GM12878 (cell line): ENCODE data around the gene HCCS. TPM values are rescaled to one million over a fixed set of nuclear protein-coding genes. Genes with fewer than 3 reads are reported as not detected.

Source experiments
- ATAC-seq: fragments of 200-7000 bp; cut with Tn5 transposase; 3 replicates; pipeline ENCODE4 v1.9.1; 2020; ENCODE audit warnings: mild to moderate bottlenecking, moderate library complexity
- BruUV-seq: library from RNA; stranded (reverse); fragments of 400-500 nt; replicated peaks from 2 replicates; lab custom pipeline; 2021; lab: Mats Ljungman, UMichigan
- CTCF ChIA-PET: fragments of 300-600 bp; sonication (Branson Sonifier 250); formaldehyde crosslinking; extraction: SDS; loops from one replicate; lab custom pipeline; 2021; ENCODE audit warnings: inconsistent platforms; lab: Yijun Ruan, JAX
- POLR2A ChIA-PET: fragments of 350-600 bp; formaldehyde crosslinking; extraction: SDS; loops from one replicate; lab custom pipeline; 2021; ENCODE audit warnings: inconsistent platforms; lab: Charles Lee
- RAD21 ChIA-PET: fragments of 300-600 bp; sonication (Branson Sonifier 250); formaldehyde crosslinking; loops from one replicate; lab custom pipeline; 2023; ENCODE audit warnings: antibody characterized with exemption; ENCODE audit not compliant: unreplicated experiment; lab: Charles Lee
- SMC1A ChIA-PET: fragments of 300-600 bp; sonication (Branson Sonifier 250); formaldehyde crosslinking; loops from one replicate; lab custom pipeline; 2023; ENCODE audit not compliant: unreplicated experiment, uncharacterized antibody; lab: Charles Lee
- DNase-seq: peaks from one replicate; pipeline ENCODE4 v3.0.0-alpha.2; 2011; ENCODE audit warnings: low read depth, low spot score
- FAIRE-seq: peaks from 3 replicates; lab custom pipeline; 2011; peaks lifted over from hg19 to GRCh38; lab: Jason Lieb, UNC
- H2AFZ ChIP-seq: 2 replicates; pipeline ENCODE4 v1.6.0; 2011; ENCODE audit warnings: low read depth, low read length, control low read depth; ENCODE audit not compliant: control insufficient read depth
- H3K27ac ChIP-seq: 2 replicates; pipeline ENCODE4 v1.5.1; 2011; ENCODE audit warnings: control low read depth; ENCODE audit not compliant: control insufficient read depth, insufficient read depth
- H3K27me3 ChIP-seq, 2 experiments: replicated peaks in 1 of 2; 2 replicates each; pipeline versions ENCODE4 v1.6.0 to v1.6.1; 2011; ENCODE audit warnings: low read length in 1 of 2; ENCODE audit not compliant: control insufficient read depth in 2 of 2, insufficient read depth in 2 of 2
- H3K36me3 ChIP-seq, 2 experiments: 2 replicates each; pipeline ENCODE4 v1.5.1; 2011; ENCODE audit warnings: low read length in 1 of 2; ENCODE audit not compliant: control insufficient read depth in 2 of 2, insufficient read depth in 2 of 2
- H3K4me1 ChIP-seq: 2 replicates; pipeline ENCODE4 v1.6.1; 2011; ENCODE audit warnings: mild to moderate bottlenecking, low read length, moderate library complexity, mixed read lengths; ENCODE audit not compliant: control insufficient read depth, insufficient read depth
- H3K4me2 ChIP-seq: 2 replicates; pipeline ENCODE4 v1.6.0; 2011; ENCODE audit warnings: control low read depth; ENCODE audit not compliant: control insufficient read depth, insufficient read depth
- H3K4me3 ChIP-seq: fragments of 200-600 bp; sonication (generic); 2 replicates; pipeline ENCODE4 v1.5.1; 2016
- H3K79me2 ChIP-seq: 2 replicates; pipeline ENCODE4 v1.6.0; 2011; ENCODE audit warnings: low read length; ENCODE audit not compliant: control insufficient read depth, insufficient read depth
- H3K9ac ChIP-seq: 2 replicates; pipeline ENCODE4 v1.8.0; 2011; ENCODE audit warnings: low read length, control low read depth, mixed read lengths; ENCODE audit not compliant: control insufficient read depth, insufficient read depth
- H3K9me3 ChIP-seq: replicated peaks from 3 replicates; pipeline ENCODE4 v1.5.1; 2011; ENCODE audit warnings: mild to moderate bottlenecking, low read length; ENCODE audit not compliant: control insufficient read depth, insufficient read depth
- H4K20me1 ChIP-seq: 2 replicates; pipeline ENCODE4 v1.6.0; 2011; ENCODE audit not compliant: control insufficient read depth, insufficient read depth
- CBX3 ChIP-seq: fragments of 200-600 bp; sonication (generic); IDR thresholded peaks from 2 replicates; pipeline ENCODE4 v1.6.1; 2016; ENCODE audit warnings: low read depth, borderline replicate concordance
- CEBPB ChIP-seq, 2 experiments: fragments of 150-350 bp in 1 of 2; IDR thresholded peaks; 2 replicates each; pipeline ENCODE4 v1.6.1; 2012 to 2014; ENCODE audit warnings: low read depth in 2 of 2, low read length in 2 of 2, borderline replicate concordance in 1 of 2, inconsistent platforms in 1 of 2
- ETV6 ChIP-seq, 2 experiments: fragments of 450-650 bp in 1 of 2; IDR thresholded peaks in 1 of 2; conservative IDR thresholded peaks in 1 of 2; 2 replicates each; pipeline ENCODE4 v1.6.1; 2014; ENCODE audit warnings: antibody characterized with exemption in 1 of 2, borderline replicate concordance in 1 of 2, low read depth in 1 of 2, mild to moderate bottlenecking in 1 of 2, moderate library complexity in 1 of 2
- MEF2A ChIP-seq: IDR thresholded peaks from 2 replicates; pipeline ENCODE4 v1.6.1; 2011; ENCODE audit warnings: low read depth, mild to moderate bottlenecking, low read length, moderate library complexity; ENCODE audit not compliant: insufficient read depth
- MTA2 ChIP-seq: fragments of 450-650 bp; IDR thresholded peaks from 2 replicates; pipeline ENCODE4 v1.6.1; 2016; ENCODE audit warnings: low read depth, mild to moderate bottlenecking, moderate library complexity
- NR2C1 ChIP-seq: fragments of 450-650 bp; IDR thresholded peaks from 2 replicates; pipeline ENCODE4 v1.6.1; 2017; ENCODE audit warnings: antibody characterized with exemption, mild to moderate bottlenecking, moderate library complexity
- NRF1 ChIP-seq: conservative IDR thresholded peaks from 2 replicates; pipeline ENCODE4 v1.6.1; 2011; ENCODE audit warnings: mild to moderate bottlenecking, low read depth, low read length, improper control_type of control experiment
- RAD21 ChIP-seq: IDR thresholded peaks from 2 replicates; pipeline ENCODE4 v1.6.1; 2011; ENCODE audit warnings: mild to moderate bottlenecking, low read depth, low read length, moderate library complexity; ENCODE audit not compliant: insufficient read depth
- SRF ChIP-seq, 2 experiments: IDR thresholded peaks; 2 replicates each; pipeline ENCODE4 v1.6.1; 2011; ENCODE audit warnings: low read depth in 2 of 2, low read length in 2 of 2, mild to moderate bottlenecking in 1 of 2, moderate library complexity in 1 of 2
- TCF12 ChIP-seq: IDR thresholded peaks from 2 replicates; pipeline ENCODE4 v1.6.1; 2011; ENCODE audit warnings: low read depth, mild to moderate bottlenecking, low read length
- ZBED1 ChIP-seq: IDR thresholded peaks from 2 replicates; pipeline ENCODE4 v1.6.1; 2016; ENCODE audit warnings: borderline replicate concordance
- ZNF384 ChIP-seq: IDR thresholded peaks from 2 replicates; pipeline ENCODE4 v1.6.1; 2012; ENCODE audit warnings: low read depth, mild to moderate bottlenecking, low read length, improper control_type of control experiment, borderline replicate concordance
- WGBS: methylation state at CpG from one replicate; pipeline ENCODE4 v1.1.6; 2016; ENCODE audit warnings: low lambda C conversion rate; ENCODE audit not compliant: insufficient replicate concordance, insufficient coverage; ENCODE audit errors: missing lambda C conversion rate; 5-methylcytosine and 5-hydroxymethylcytosine counted together
- in situ Hi-C: fragments of 300-500 bp; cut with MboI; formaldehyde crosslinking; loops from 9 replicates; pipeline ENCODE4 v1.14.3; 2018; ENCODE audit warnings: mixed read lengths
- intact Hi-C: fragments of 100-400 bp; cut with micrococcal nuclease; formaldehyde crosslinking; loops from one replicate; pipeline ENCODE4 v1.14.2; 2022; ENCODE audit not compliant: unreplicated experiment
- polyA plus RNA-seq, 11 experiments: library from polyadenylated mRNA; depleted of rRNA in 4 of 11; unstranded in 6 of 11; stranded (reverse) in 5 of 11; fragments of >200 nt; fragmentation: Nextera tagmentation in 4 of 11; fragmentation: Illumina TruSeq in 1 of 11; extraction: Ambion mirVana in 4 of 11; extraction: Trizol in 1 of 11; gene quantifications; 1 replicate in 1 of 11; 2 replicates in 10 of 11; pipeline versions ENCODE4 v1.2.1 to v1.2.3, GENCODE V29; 2011 to 2016; ENCODE audit warnings: inconsistent platforms in 2 of 11, missing spikeins in 2 of 11, low read depth in 1 of 11
- total RNA-seq, 4 experiments: library from RNA; depleted of rRNA in 3 of 4; stranded (reverse); fragments of >200 nt in 3 of 4; fragmentation: Illumina TruSeq in 1 of 4; extraction: Trizol in 1 of 4; gene quantifications; 2 replicates each; pipeline versions ENCODE4 v1.2.1 to v1.2.3, GENCODE V29; 2013 to 2021
- TF ChIP-seq, protein P1 (sequence below), 3 experiments: IDR thresholded peaks in 2 of 3; conservative IDR thresholded peaks in 1 of 3; 2 replicates each; pipeline ENCODE4 v1.5.1; 2011; ENCODE audit warnings: low read depth in 3 of 3, low read length in 3 of 3, mild to moderate bottlenecking in 3 of 3, control low read depth in 2 of 3, moderate library complexity in 2 of 3, inconsistent platforms in 1 of 3, mixed read lengths in 1 of 3; ENCODE audit not compliant: control insufficient read depth in 2 of 3, insufficient read depth in 1 of 3; ENCODE audit errors: extremely low read depth in 1 of 3

The HCCS gene
- total and polyA plus RNA-seq, 10 of the 15 experiments (the other 5 are each of a cell fraction or from before 2014, with no cell fraction given), result 11.8 to 69.6 (median 36.9) TPM

DNA sequence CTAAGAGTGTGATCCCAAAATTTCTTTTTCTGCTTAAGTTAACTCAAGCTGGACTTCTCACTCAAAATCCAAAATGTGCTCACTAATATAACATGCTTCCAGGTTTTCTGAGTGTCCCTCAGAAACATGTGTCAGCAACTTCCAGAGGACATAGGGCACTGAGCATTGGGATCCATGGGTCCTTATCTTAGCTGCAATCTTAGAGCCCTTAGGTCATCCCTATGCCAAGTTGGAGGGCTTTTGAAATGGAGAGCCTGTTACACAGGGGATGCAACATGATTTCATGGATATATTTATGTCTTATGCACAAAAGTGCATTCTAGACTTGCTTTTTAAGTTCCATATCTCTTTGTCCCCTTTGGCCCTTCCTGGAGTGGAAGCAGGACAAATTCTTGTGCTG is 11.7 kb upstream of the HCCS start:
- Histone ChIP-seq H3K27ac (no peak overlapping the region), H3K4me2 (no peak overlapping the region), H3K36me3 (no peaks in the 10 kb centered on the region), H3K9ac (no peak overlapping the region), H3K79me2 (no peaks in the 10 kb centered on the region), H3K9me3 (no peaks in the 10 kb centered on the region), H4K20me1 (no peaks in the 10 kb centered on the region), H3K4me1 (no peaks in the 10 kb centered on the region), H3K4me3 (no peak overlapping the region), H3K27me3 (no peaks in the 10 kb centered on the region), H2AFZ (no peak overlapping the region)
- intact Hi-C loops (loop anchor here (10.0 kb wide), 1 partner anchor 225 kb away; no protein-coding TSS in a partner anchor), in situ Hi-C loops (no loop called here)
- no peak for TF ChIP-seq TCF12
- TF ChIP-seq SRF (IDR thresholded peaks at IDR 0.05; ENCODE audit: low read depth in 2 of 2, low read length in 2 of 2), result no peak
- no peak for TF ChIP-seq NR2C1
- no peak for TF ChIP-seq NRF1
- ChIA-PET RAD21 (no interaction called here), SMC1A (no interaction called here), POLR2A (interaction anchor here (0.6 kb wide), 1 partner anchor 42 kb away, joined by 3 read pairs; no protein-coding TSS in a partner anchor), CTCF (interaction anchor here (0.6 kb wide), 1 partner anchor 224 kb away, joined by 3 read pairs; no protein-coding TSS in a partner anchor)
- FAIRE-seq (no peak), DNase-seq (no peak), ATAC-seq (no peak)
- BruUV-seq, result no TSS peak

DNA sequence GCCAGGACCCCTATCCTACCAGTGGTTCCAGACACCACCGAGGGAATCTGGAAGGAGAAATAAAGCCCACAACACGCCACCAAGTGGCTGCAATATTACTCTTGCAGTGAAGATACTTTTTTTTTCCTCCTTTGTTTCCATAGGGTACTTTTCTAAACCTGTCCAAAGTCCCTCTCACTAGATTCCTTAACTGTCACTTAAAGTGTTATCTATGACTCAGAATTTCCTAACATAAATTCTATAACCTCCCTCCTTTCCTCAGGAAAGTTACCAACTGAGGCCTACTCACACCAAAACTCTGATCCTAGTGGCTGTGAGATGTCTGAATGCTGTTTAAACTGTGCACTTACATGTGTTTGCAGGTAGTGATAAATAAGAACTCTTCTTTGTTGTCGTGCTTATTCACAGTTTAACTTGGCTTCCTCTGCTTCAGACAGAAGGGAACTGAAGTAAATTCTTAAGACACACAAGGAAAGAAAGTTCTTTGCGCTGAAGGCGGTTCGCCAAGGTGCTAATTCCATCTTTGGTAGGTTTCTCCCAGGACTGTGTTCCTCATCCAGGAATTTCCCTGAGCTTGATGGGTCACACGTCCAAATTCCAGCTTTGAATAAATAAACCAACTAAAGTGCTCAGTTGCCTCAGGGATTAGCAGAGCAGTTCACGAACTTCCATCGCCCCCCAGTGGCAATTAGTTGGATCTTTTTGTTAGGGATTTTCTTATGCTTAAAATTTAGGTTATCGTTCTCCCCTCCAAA is 10.7 kb upstream of the HCCS start:
- no peaks in the 10 kb centered on the region for H3K79me2 ChIP-seq
- in situ Hi-C loops, result loop anchor here (25.0 kb wide), 1 partner anchor 1113 kb away; no protein-coding TSS in a partner anchor
- DNase-seq (no peak), FAIRE-seq (no peak), ATAC-seq (peak; percentile 34; the same call in 1 of the 3 replicates)
- no peak overlapping the region for H3K4me2 ChIP-seq
- POLR2A ChIA-PET, result no interaction called here
- H4K20me1 ChIP-seq, result no peaks in the 10 kb centered on the region
- intact Hi-C loops, result no loop called here
- RAD21 ChIA-PET, result no interaction called here
- H3K4me3 ChIP-seq, result no peak overlapping the region
- no peak overlapping the region for H3K9ac ChIP-seq
- CTCF ChIA-PET, result interaction anchor here (0.7 to 1.5 kb wide), 3 partner anchors 8 to 910 kb away, joined by 3 to 5 read pairs (median 3); no protein-coding TSS in a partner anchor
- no peaks in the 10 kb centered on the region for H3K36me3 ChIP-seq
- BruUV-seq, result no TSS peak
- H3K27me3 ChIP-seq, result no peaks in the 10 kb centered on the region
- 50% methylated on average over 10 of the region's 10 CpGs for WGBS
- SMC1A ChIA-PET, result no interaction called here
- H2AFZ ChIP-seq, result no peak overlapping the region
- no peaks in the 10 kb centered on the region for H3K9me3 ChIP-seq
- H3K27ac ChIP-seq, result no peak overlapping the region
- no peaks in the 10 kb centered on the region for H3K4me1 ChIP-seq
- TF ChIP-seq ZBED1 (no peak), MTA2 (no peak), CBX3 (no peak), RAD21 (peak; percentile 36), ZNF384 (no peak), MEF2A (no peak), ETV6 (conservative IDR thresholded peaks at IDR 0.05 in 1 of 2, IDR thresholded peaks at IDR 0.05 in 1 of 2; ENCODE audit: borderline replicate concordance in 1 of 2, low read depth in 1 of 2) (no peak), CEBPB (IDR thresholded peaks at IDR 0.05; ENCODE audit: borderline replicate concordance in 1 of 2, low read depth in 2 of 2, low read length in 2 of 2) (no peak)
- TF ChIP-seq, protein P1, sequence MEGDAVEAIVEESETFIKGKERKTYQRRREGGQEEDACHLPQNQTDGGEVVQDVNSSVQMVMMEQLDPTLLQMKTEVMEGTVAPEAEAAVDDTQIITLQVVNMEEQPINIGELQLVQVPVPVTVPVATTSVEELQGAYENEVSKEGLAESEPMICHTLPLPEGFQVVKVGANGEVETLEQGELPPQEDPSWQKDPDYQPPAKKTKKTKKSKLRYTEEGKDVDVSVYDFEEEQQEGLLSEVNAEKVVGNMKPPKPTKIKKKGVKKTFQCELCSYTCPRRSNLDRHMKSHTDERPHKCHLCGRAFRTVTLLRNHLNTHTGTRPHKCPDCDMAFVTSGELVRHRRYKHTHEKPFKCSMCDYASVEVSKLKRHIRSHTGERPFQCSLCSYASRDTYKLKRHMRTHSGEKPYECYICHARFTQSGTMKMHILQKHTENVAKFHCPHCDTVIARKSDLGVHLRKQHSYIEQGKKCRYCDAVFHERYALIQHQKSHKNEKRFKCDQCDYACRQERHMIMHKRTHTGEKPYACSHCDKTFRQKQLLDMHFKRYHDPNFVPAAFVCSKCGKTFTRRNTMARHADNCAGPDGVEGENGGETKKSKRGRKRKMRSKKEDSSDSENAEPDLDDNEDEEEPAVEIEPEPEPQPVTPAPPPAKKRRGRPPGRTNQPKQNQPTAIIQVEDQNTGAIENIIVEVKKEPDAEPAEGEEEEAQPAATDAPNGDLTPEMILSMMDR (IDR thresholded peaks at IDR 0.05 in 2 of 3, conservative IDR thresholded peaks at IDR 0.05 in 1 of 3; ENCODE audit: control insufficient read depth in 2 of 3, extremely low read depth in 1 of 3, insufficient read depth in 1 of 3, low read depth in 3 of 3, low read length in 3 of 3), result peak; percentile 20 to 23 (median 21); a peak in 3 of 6 replicates
